ENCODE results near the gene ZNF30.
"Not testable (repeated sequence)": the region's sequence is repeated elsewhere in the genome, so short reads cannot be mapped to it uniquely, and the experiment has no call there.

The ZNF30 gene

GRCh38 chr19:34960940-34961679, 34.4 kb downstream of the ZNF30 start:
- no peak for FAIRE-seq

DNA sequence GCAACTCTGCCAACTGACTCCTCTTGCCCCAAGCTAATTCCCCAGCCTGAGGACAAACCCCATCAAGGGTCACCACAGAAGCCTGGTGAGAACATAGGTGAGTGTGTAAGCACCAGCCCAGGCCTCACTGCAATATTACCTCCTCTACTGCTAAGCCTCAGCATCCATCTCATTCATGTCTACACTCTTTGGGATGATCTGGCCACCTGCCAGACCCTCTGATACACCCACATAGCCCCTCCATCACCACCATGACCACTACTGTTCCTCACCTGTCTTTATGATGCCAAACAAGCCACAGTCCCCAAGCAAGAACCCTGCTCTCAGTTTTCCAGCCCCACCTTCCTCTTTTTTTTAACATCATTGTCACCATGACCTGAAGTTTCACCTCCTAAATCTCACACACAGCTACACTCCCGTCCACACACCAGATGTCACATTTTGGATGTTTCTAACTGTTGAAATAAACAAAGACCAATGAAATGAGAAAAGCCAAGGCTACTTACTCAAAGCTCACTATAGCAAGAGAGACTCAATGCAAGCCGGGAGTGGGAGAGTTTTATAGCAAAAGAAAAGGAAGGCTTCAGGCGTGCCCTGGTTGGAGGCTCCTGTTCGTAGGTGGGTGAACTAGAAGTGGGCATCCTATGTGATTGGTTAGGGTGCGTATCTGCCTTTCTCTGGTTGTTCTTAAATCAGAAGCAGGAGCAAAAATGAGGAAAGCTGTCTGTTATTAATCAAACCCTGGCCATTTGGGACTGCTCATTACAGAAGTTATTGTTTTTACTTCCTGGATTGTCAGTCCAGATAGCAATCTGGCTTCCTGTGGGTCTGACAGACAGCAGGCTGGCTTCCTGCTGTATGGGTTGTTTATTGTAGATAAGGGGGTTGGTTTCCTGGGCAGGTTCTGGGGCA, 35.3 kb downstream of the ZNF30 start:
- FAIRE-seq: no peak

GRCh38 chr19:34962687-34963572, 36.2 kb downstream of the ZNF30 start:
- FAIRE-seq: no peak

DNA sequence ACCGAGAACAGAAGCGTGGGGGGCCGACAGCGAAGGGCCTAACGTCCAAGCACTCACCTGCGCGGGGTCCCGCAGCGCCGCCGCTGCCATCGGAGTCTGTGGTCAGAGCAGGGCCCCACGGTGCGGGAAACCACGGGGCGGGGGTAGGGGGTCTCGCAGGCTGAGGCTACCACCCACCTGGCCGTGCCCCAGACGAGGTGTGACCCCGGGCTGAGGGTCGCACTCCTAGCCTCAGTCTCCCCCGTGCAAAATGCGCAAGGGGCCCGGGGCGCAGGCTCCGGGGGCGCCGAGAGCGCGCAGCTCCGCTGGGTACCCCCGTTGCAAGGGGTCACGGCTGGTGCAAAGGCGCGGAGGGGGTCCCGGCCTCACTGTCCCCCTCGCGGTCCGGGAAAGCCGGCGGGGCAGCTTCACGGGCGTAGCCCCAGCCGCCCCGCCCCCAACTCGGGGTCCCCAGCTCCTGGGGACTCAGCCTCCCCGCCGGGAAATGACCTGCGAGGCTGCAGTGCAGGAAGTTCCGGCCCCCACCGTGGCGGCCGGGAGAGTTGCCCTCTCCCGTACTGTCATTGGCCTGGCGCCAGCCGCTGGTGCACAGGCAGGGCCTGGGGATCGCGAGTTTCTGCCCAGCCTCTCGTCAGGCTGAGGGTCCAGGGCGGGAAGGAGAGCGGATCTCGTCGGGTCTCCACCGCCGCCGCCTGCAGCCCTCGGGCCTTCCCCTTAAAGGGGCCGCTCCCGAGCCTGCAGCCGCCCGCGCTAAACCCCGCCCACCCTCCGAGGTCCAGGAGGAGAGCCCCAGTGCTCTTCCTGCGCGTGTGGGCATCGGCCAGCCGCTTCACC, 37.1 kb downstream of the ZNF30 start, which contains the start of gene ZNF792:
TSS of gene ZNF792 (minus strand) at position 657 of the 834 bp plus-strand sequence. CDS start at position 90, 567 bp downstream.
- FAIRE-seq: no peak

DNA sequence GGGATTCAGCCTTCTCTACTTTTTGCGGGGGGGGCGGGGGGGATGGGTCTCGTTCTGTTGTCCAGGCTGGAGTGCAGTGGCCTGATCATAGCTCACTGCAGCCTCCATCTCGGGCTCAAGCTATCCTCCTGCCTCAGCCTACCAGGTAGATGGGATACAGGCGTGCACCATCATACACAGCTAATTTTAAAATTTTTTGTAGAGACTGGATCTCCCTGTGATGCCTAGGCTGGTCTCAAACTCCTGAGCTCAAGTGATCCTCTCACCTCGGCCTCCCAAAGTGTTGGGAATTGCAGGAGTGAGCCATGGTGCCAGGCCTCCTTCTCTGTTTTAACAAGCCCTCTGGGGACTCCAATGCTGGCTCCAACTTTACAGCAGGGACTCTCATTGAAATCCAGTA, 37.9 kb downstream of the ZNF30 start:
- no peak for FAIRE-seq

DNA sequence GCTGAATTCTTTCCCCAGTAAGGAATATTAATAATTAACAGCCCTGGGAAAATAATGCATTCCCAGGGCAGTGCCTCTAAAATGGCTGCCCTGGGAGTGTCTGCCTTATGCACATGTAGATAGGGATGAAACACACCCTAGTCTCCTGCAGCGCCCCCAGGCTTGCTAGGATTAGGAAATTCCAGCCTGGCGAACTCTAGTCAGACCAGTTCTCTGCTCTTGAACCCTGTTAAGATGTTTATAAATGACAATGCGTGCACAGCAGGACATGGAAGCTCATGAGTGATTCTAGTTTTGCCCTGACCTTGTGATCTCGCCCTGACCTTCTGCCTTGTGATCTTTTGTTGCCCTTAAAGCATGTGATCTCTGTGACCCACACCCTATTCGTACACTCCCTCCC, 38.8 kb downstream of the ZNF30 start:
- not testable (repeated sequence) for FAIRE-seq

DNA sequence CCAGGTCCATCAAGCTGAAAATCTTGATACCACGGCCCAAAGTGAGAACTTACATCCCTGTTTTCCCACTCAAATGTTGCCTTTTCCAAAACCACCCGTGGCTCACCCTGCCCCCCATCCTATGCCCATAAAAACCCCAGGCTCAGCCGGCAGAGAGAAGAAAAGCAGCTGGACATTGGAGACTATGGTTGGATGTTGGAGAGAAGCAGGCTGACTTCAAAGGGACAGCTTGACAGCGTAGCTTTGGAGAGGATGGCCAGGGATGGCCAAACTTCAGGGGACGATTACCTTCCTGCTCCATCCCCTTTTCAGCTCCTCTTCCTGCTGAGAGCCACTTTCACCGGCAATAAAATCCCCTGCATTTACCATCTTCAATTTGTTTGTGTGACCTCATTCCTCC, 40.8 kb downstream of the ZNF30 start:
- FAIRE-seq: no peak

- FAIRE-seq: no peak
These were observed 43.0 kb downstream of the ZNF30 start for GRCh38 chr19:34969721-34970120.

DNA sequence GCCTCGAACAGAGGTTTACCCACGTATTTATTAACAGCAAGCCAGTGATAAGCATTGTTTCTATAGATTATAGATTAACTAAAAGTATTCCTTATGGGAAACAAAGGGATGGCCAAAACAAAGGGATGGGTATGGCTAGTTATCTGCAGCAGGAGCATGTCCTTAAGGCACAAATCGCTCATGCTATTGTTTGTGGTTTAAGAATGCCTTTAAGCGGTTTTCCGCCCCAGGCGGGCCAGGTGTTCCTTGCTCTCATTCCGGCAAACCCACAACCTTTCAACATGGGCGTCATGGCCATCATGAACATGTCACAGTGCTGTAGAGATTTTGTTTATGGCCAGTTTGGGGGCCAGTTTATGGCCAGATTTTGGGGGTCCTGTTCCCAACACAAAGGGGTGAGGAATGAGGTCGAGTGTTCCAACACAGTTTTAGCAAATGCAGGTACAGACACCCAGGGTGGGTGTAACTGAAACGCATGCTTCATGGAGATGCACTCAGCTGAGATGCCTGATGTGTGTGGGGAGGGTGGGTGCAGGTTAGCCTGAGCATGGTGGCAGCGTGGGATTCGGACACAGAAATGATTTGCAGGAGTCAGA, 43.6 kb downstream of the ZNF30 start:
- FAIRE-seq: not testable (repeated sequence)

DNA sequence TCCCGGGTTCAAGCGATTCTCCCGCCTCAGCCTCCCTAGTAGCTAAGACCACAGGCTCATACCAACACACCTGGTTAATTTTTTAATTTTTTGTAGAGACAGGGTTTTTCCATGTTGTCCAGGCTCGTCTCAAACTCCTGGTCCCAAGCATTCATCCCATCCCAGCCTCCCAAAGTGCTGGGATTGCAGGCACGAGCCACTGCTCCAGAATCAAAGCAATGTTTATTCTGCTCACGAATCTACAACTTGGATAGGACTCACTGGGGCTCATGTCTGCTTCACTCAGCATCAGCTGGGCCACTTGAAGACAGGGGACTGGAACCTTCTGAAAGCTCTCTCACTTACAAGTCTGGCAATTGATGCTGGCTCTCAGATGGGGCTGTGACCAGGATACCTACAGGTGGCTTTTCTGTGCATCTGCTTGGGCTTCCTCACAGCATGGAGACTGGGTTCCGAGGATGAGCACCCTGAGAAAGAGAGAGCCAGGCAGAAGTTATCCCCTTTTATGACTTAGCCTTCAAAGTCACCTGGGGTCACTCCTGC, 45.5 kb downstream of the ZNF30 start:
- no peak for FAIRE-seq

DNA sequence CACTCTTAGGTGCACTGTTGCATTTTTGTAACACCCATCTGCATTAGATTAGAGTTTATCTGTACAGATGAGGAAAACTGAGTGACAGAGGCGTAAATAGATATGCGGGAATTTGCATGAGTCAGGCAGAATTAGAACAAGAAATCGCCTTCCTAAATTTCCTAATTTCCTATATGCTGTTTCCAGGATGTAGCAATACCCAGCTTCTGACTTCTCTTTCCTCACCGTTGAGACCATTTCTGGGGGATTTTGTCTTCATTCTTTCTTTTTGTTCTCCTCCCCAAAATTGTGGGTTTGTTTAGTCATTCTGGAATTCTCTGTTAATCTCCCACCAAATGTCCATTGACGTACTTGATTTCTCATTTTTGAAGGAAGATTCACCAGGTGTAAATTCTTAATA, 47.9 kb downstream of the ZNF30 start:
- FAIRE-seq: no peak

- FAIRE-seq: no peak
These were observed 48.4 kb downstream of the ZNF30 start for GRCh38 chr19:34975056-34975455.

- no peak for FAIRE-seq
These were observed 49.9 kb downstream of the ZNF30 start for GRCh38 chr19:34976611-34977010.

- no peak for FAIRE-seq
These were observed 53.3 kb downstream of the ZNF30 start for GRCh38 chr19:34979819-34980640.

DNA sequence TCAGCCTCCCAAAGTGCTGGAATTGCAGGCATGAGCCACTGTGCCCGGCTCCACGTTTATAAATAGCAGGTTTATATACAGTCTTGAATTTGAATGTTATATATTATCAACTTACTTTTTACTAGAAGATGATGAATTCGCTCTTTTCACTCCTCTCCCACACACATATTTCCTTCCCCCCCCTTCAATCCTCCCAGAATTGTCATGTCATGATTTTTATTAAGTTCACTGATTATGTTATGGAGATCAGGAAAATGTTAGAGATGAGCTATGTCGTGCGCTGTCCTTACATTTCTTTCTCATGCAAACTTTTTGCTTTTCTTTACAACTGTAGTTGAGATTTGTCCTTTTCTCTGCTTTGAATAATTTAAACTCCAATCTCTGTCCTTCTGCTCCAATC, 55.6 kb downstream of the ZNF30 start:
- no peak for FAIRE-seq

GRCh38 chr19:34983786-34984185, 57.1 kb downstream of the ZNF30 start:
- no peak for FAIRE-seq

DNA sequence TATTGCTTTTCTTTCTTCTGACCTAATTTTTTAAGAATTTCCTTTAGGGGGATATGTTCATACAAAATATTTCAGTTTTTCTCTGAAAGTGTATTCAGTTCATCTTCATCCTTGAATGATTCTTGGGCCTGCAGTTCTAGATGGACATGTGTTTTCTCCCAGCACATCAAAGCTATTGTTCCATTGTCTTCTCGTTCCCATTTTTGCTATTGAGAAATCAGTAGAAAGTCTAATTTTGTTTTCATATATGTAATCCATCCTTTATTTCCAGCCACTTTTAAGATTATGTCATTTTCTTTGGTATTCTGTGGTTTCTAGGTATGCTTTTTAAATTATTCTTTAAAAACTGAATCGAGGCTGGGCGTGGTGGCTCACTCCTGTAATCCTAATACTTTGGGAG, 57.6 kb downstream of the ZNF30 start:
- FAIRE-seq: no peak

- no peak for FAIRE-seq
These were observed 58.7 kb downstream of the ZNF30 start for GRCh38 chr19:34985249-34986022.

DNA sequence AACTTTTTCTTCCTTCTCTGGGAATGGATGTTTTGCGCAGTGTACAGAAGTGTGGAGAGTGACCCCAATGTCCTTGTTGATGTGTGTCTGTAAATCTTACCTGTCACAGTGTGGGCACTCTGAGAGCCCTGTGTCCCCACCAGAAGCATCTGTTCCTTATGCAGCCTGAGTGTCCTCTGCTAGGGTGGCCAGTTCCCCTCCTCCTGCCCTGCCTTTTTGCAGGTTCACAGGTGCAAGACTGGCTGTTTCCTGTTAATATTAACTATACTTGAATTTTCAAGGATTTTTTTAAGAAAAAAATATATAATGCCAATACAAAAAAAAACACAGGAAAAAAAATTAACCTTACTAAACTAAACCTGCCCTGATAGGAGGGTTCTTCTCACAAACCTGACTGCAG, 61.4 kb downstream of the ZNF30 start:
- no peak for FAIRE-seq

DNA sequence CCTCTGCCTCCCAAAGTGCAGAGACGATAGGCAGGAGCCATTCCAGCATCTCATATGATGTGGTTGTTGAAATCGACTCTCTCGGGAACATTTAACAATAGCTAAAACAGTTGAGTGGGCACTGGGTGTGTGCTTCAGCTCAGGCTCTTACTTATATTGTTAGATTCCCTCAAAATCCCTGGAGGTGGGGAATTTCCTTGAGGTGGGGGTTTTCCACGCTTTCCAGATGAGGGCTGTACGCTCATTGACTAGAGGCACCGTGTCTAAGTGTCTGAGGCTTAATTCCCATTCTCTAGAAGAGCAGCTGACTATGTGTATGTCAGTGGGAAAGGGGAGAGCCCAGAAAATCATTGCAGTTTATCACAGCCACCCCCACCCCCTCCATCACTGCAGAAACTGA, 62.6 kb downstream of the ZNF30 start:
- FAIRE-seq: no peak

Data from islet of Langerhans (tissue), 1 donor.